Thoracic aorta (tissue), 2 donors: Measurements from ENCODE around the gene FAM151A. TPM values are rescaled to one million over a fixed set of nuclear protein-coding genes. Genes with fewer than 3 reads are reported as not detected.
"Not testable (repeated sequence)": the region's sequence is repeated elsewhere in the genome, so short reads cannot be mapped to it uniquely, and the experiment has no call there.

ENCODE experiments used
- ATAC-seq: fragments of 150-250 bp; one replicate; pipeline ENCODE4 v1.8.0; 2017; ENCODE audit warnings: low read depth; ENCODE audit not compliant: insufficient number of reproducible peaks, low FRiP score
- DNase-seq: peaks from one replicate; pipeline ENCODE4 v3.0.0-alpha.2; 2020; ENCODE audit warnings: low spot score
- H3K27ac ChIP-seq, 2 donors: fragments of 200-600 bp; sonication (generic); 1 replicate in 1 of 2; 2 replicates in 1 of 2; pipeline ENCODE4 v1.5.1; 2016; ENCODE audit warnings: mild to moderate bottlenecking in 2 of 2, moderate library complexity in 2 of 2
- H3K27me3 ChIP-seq: fragments of 200-600 bp; sonication (generic); replicated peaks from 2 replicates; pipeline ENCODE4 v1.6.0; 2016; ENCODE audit warnings: mild to moderate bottlenecking; ENCODE audit not compliant: insufficient read depth
- H3K36me3 ChIP-seq: fragments of 200-600 bp; sonication (generic); one replicate; pipeline ENCODE4 v1.5.1; 2016
- H3K4me1 ChIP-seq, 2 donors: fragments of 200-600 bp; sonication (generic); 1 replicate in 1 of 2; 2 replicates in 1 of 2; pipeline versions ENCODE4 v1.5.1 to v1.6.0; 2016; ENCODE audit warnings: low read depth in 2 of 2, mild to moderate bottlenecking in 1 of 2; ENCODE audit not compliant: control insufficient read depth in 1 of 2
- H3K4me3 ChIP-seq: fragments of 200-600 bp; sonication (generic); 2 replicates; pipeline ENCODE4 v1.5.1; 2016; ENCODE audit warnings: mild to moderate bottlenecking
- H3K9me3 ChIP-seq: fragments of 200-600 bp; sonication (generic); 2 replicates; pipeline ENCODE4 v1.5.1; 2016
- CTCF ChIP-seq: fragments of 200-600 bp; sonication (generic); IDR thresholded peaks from one replicate; pipeline ENCODE4 v1.5.1; 2019; ENCODE audit warnings: antibody characterized with exemption
- total RNA-seq, 2 donors: library from RNA; depleted of rRNA; stranded (reverse); fragments of >200 nt; gene quantifications; one replicate each; pipeline versions ENCODE4 v1.1.0 to v1.2.3, GENCODE V29; 2016

The FAM151A gene
- total RNA-seq, 2 donors from 2014 or later = not detected

- no peaks in the 10 kb centered on the region for H3K36me3 ChIP-seq
- H3K9me3 ChIP-seq = peaks cover 9% of the 10 kb centered on the region
- ATAC-seq (peak; percentile 71), DNase-seq (peak; percentile 25)
- H3K4me3 ChIP-seq = peak overlapping the region; percentile 26
- no peaks in the 10 kb centered on the region for H3K27me3 ChIP-seq
- no peak for TF ChIP-seq CTCF
- peak overlapping the region; percentile 44 to 77 for H3K27ac ChIP-seq
- H3K4me1 ChIP-seq = peaks cover 10 to 17% of the 10 kb centered on the region in 2 donors
These were observed 22.7 kb upstream of the FAM151A start for GRCh38 chr1:54645806-54646676.

- ATAC-seq (no peak), DNase-seq (no peak)
- peaks cover 9% of the 10 kb centered on the region for H3K9me3 ChIP-seq
- H3K27me3 ChIP-seq = no peaks in the 10 kb centered on the region
- TF ChIP-seq CTCF = no peak
- peaks cover 10 to 17% of the 10 kb centered on the region in 2 donors for H3K4me1 ChIP-seq
- no peak overlapping the region for H3K4me3 ChIP-seq
- H3K27ac ChIP-seq = no peak overlapping the region
- H3K36me3 ChIP-seq = no peaks in the 10 kb centered on the region
These were observed 20.4 kb upstream of the FAM151A start for GRCh38 chr1:54643736-54644135.

GRCh38 chr1:54640863-54641836 is 17.8 kb upstream of the FAM151A start, which contains the start of gene MROH7:
Gene MROH7, plus strand, starts transcription at chr1:54641786. Its CDS starts 11,141 bp downstream, at chr1:54652927.
- Histone ChIP-seq H3K27ac (no peak within 1 kb of the TSS), H3K4me1 (peaks cover 7 to 9% of the 10 kb centered on the region in 2 donors)

GRCh38 chr1:54640361-54640760 is 17.0 kb upstream of the FAM151A start:
- Histone ChIP-seq H3K9me3 (peaks cover 9% of the 10 kb centered on the region), H3K4me3 (no peak overlapping the region), H3K36me3 (peaks cover 3% of the 10 kb centered on the region), H3K4me1 (peaks cover 1 to 2% of the 10 kb centered on the region in 2 donors), H3K27ac (no peak overlapping the region), H3K27me3 (no peaks in the 10 kb centered on the region)
- ATAC-seq (no peak), DNase-seq (no peak)
- no peak for TF ChIP-seq CTCF

More at GRCh38 chr1:54640863-54641836, 17.8 kb upstream of the FAM151A start, which contains the start of gene MROH7:
- H3K4me3 ChIP-seq = no peak within 1 kb of the TSS
- H3K27me3 ChIP-seq = no peaks in the 10 kb centered on the region
- no peak for ATAC-seq
- no peak for DNase-seq
- peaks cover 9% of the 10 kb centered on the region for H3K9me3 ChIP-seq
- TF ChIP-seq CTCF = no peak
- peaks cover 3% of the 10 kb centered on the region for H3K36me3 ChIP-seq

GRCh38 chr1:54636461-54637446 is 13.4 kb upstream of the FAM151A start:
- H3K27me3 ChIP-seq, H3K36me3 ChIP-seq, H3K27ac ChIP-seq, H3K4me1 ChIP-seq, H3K4me3 ChIP-seq, DNase-seq, ATAC-seq, H3K9me3 ChIP-seq: not testable (repeated sequence)

GRCh38 chr1:54635804-54636203 is 12.5 kb upstream of the FAM151A start:
- not testable (repeated sequence) for H3K27ac ChIP-seq, H3K4me1 ChIP-seq, H3K36me3 ChIP-seq, H3K27me3 ChIP-seq, DNase-seq, ATAC-seq, H3K4me3 ChIP-seq, H3K9me3 ChIP-seq
